GM13976 (cell line): ENCODE results near the gene PARN.

Experiments used
- DNase-seq: peaks from one replicate; pipeline ENCODE4 v3.0.0; 2012; ENCODE audit warnings: low spot score
- CTCF ChIP-seq: IDR thresholded peaks from 2 replicates; pipeline ENCODE4 v1.5.1; 2012; ENCODE audit warnings: borderline replicate concordance, mild to moderate bottlenecking; ENCODE audit not compliant: insufficient read depth; ENCODE audit errors: extremely low read depth, missing control alignments, control extremely low read depth
- in situ Hi-C: fragments of 300-500 bp; cut with MboI; formaldehyde crosslinking; loops from one replicate; pipeline ENCODE4 v1.12.0; 2022; ENCODE audit warnings: low sequenced_read_pairs, mixed read lengths, inconsistent platforms; ENCODE audit not compliant: unreplicated experiment

The PARN gene

GRCh38 chr16:14524979-14525378 is 105.1 kb downstream of the PARN start:
- in situ Hi-C loops = loop anchor here (5.0 to 25.0 kb wide), 3 partner anchors 113 to 588 kb away; no protein-coding TSS in a partner anchor
- TF ChIP-seq CTCF = no peak

GRCh38 chr16:14523632-14524031 is 106.4 kb downstream of the PARN start:
- in situ Hi-C loops = loop anchor here (25.0 kb wide), 1 partner anchor 111 kb away; no protein-coding TSS in a partner anchor
- no peak for TF ChIP-seq CTCF
- no peak for DNase-seq

More at GRCh38 chr16:14524979-14525378, 105.1 kb downstream of the PARN start:
- no peak for DNase-seq

GRCh38 chr16:14522671-14523070 is 107.4 kb downstream of the PARN start:
- no peak for DNase-seq
- no peak for TF ChIP-seq CTCF
- in situ Hi-C loops = loop anchor here (25.0 kb wide), 1 partner anchor 110 kb away; no protein-coding TSS in a partner anchor

GRCh38 chr16:14520753-14521152 is 109.3 kb downstream of the PARN start:
- in situ Hi-C loops = loop anchor here (25.0 kb wide), 1 partner anchor 108 kb away; no protein-coding TSS in a partner anchor
- DNase-seq = no peak
- no peak for TF ChIP-seq CTCF

GRCh38 chr16:14514967-14515366 is 115.1 kb downstream of the PARN start:
- no peak for DNase-seq
- in situ Hi-C loops = loop anchor here (25.0 kb wide), 1 partner anchor 103 kb away; no protein-coding TSS in a partner anchor
- TF ChIP-seq CTCF = no peak

GRCh38 chr16:14513389-14514107 is 116.5 kb downstream of the PARN start:
- no peak for DNase-seq
- in situ Hi-C loops = loop anchor here (25.0 kb wide), 1 partner anchor 101 kb away; no protein-coding TSS in a partner anchor
- TF ChIP-seq CTCF = no peak
